A549 (cell line): ENCODE measurements around the gene GLIS1.

ENCODE experiments used
- BHLHE40 ChIP-seq: IDR thresholded peaks from 2 replicates; pipeline ENCODE4 v1.6.1; 2012; ENCODE audit warnings: low read depth, low read length, inconsistent platforms
- EP300 ChIP-seq, 2 experiments: fragments of >200 bp; sonication (Bioruptor Twin); formaldehyde crosslinking; IDR thresholded peaks; 2 replicates in 1 of 2; 3 replicates in 1 of 2; pipeline ENCODE4 v1.6.1; 2016 to 2017
- HOXA7 ChIP-seq: fragments of 250-450 bp; sonication (Bioruptor Pico); IDR thresholded peaks from 2 replicates; pipeline ENCODE4 v1.5.0; 2020; ENCODE audit warnings: mild to moderate bottlenecking, moderate library complexity
- MAFK ChIP-seq: fragments of 450-650 bp; IDR thresholded peaks from 2 replicates; pipeline ENCODE4 v1.6.1; 2014; ENCODE audit not compliant: partially characterized antibody
- MYC ChIP-seq: IDR thresholded peaks from 2 replicates; pipeline ENCODE4 v1.6.1; 2012; ENCODE audit warnings: mild to moderate bottlenecking, inconsistent platforms, low read length, improper control_type of control experiment, borderline replicate concordance
- POLR2A ChIP-seq: IDR thresholded peaks from 2 replicates; pipeline ENCODE4 v1.6.1; 2012; ENCODE audit warnings: mild to moderate bottlenecking, low read length
- POLR2AphosphoS2 ChIP-seq: conservative IDR thresholded peaks from 2 replicates; pipeline ENCODE4 v1.6.1; 2012; ENCODE audit warnings: low read length, improper control_type of control experiment, inconsistent platforms
- RFX5 ChIP-seq: fragments of 450-650 bp; IDR thresholded peaks from 2 replicates; pipeline ENCODE4 v1.7.1; 2014; ENCODE audit warnings: antibody characterized with exemption, mild to moderate bottlenecking, moderate library complexity
- SMC3 ChIP-seq: fragments of >200 bp; sonication (Bioruptor Twin); formaldehyde crosslinking; IDR thresholded peaks from 3 replicates; pipeline ENCODE4 v1.6.1; 2018; ENCODE audit warnings: inconsistent platforms
- ZFP36 ChIP-seq: fragments of 450-650 bp; IDR thresholded peaks from 2 replicates; pipeline ENCODE4 v1.6.1; 2014; ENCODE audit warnings: borderline replicate concordance; ENCODE audit not compliant: partially characterized antibody
- TF ChIP-seq, protein P1 (sequence below): fragments of >200 bp; sonication (Bioruptor Twin); formaldehyde crosslinking; IDR thresholded peaks from 3 replicates; pipeline ENCODE4 v1.5.1; 2016
- TF ChIP-seq, protein P2 (sequence below): fragments of 450-650 bp; IDR thresholded peaks from 2 replicates; pipeline ENCODE4 v1.6.1; 2014; ENCODE audit warnings: antibody characterized with exemption
- TF ChIP-seq, protein P3 (sequence below): fragments of >200 bp; sonication (Bioruptor Twin); formaldehyde crosslinking; IDR thresholded peaks from 3 replicates; pipeline ENCODE4 v1.6.1; 2016

DNA sequence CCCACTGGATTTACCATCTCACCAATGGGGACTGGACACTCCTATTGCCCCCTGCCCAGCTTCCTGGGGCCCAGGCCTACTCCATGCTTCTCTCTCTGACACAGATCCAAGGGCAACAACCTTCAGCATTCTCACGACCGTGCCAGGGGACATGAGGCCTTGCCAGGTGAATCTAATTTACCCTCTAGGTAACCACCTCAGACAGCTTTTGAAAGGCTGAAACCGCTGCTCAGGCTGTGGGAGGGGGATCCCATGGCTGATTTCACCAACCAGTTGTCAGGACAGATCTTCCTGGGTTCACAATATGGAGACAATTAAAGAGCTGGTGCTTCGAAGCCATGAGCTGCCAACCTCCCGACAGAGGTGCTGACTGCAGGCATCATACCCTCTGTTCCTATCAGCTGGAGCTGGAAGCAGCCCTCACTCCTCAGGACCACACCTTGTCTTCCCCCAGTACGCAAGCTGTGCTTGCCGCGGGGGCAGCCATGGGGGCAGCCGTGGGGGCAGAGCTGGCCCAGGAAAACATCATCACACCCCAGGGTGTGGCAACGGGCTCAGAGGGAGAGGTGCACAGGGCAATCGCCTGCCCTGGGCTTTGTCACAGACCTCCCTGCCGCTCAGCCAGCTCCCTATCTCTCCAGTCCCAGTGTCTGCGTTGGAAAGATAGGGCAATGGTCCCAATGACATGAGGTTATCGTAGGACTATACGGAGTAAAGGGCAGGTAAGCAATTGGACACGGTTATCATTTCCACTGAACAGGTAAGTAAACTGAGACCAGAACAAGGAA, 159.5 kb downstream of the GLIS1 start:
- TF ChIP-seq, protein P1, sequence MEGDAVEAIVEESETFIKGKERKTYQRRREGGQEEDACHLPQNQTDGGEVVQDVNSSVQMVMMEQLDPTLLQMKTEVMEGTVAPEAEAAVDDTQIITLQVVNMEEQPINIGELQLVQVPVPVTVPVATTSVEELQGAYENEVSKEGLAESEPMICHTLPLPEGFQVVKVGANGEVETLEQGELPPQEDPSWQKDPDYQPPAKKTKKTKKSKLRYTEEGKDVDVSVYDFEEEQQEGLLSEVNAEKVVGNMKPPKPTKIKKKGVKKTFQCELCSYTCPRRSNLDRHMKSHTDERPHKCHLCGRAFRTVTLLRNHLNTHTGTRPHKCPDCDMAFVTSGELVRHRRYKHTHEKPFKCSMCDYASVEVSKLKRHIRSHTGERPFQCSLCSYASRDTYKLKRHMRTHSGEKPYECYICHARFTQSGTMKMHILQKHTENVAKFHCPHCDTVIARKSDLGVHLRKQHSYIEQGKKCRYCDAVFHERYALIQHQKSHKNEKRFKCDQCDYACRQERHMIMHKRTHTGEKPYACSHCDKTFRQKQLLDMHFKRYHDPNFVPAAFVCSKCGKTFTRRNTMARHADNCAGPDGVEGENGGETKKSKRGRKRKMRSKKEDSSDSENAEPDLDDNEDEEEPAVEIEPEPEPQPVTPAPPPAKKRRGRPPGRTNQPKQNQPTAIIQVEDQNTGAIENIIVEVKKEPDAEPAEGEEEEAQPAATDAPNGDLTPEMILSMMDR = no peak
- no peak for TF ChIP-seq MYC
- no peak for TF ChIP-seq HOXA7 (CRISPR knock-in tag)
- TF ChIP-seq SMC3 = no peak
- TF ChIP-seq POLR2A = no peak
- no peak for TF ChIP-seq EP300 (IDR thresholded peaks at IDR 0.05)
- TF ChIP-seq POLR2AphosphoS2 = no peak
- TF ChIP-seq, protein P2, sequence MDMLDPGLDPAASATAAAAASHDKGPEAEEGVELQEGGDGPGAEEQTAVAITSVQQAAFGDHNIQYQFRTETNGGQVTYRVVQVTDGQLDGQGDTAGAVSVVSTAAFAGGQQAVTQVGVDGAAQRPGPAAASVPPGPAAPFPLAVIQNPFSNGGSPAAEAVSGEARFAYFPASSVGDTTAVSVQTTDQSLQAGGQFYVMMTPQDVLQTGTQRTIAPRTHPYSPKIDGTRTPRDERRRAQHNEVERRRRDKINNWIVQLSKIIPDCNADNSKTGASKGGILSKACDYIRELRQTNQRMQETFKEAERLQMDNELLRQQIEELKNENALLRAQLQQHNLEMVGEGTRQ = no peak
- no peak for TF ChIP-seq BHLHE40
- TF ChIP-seq, protein P3, sequence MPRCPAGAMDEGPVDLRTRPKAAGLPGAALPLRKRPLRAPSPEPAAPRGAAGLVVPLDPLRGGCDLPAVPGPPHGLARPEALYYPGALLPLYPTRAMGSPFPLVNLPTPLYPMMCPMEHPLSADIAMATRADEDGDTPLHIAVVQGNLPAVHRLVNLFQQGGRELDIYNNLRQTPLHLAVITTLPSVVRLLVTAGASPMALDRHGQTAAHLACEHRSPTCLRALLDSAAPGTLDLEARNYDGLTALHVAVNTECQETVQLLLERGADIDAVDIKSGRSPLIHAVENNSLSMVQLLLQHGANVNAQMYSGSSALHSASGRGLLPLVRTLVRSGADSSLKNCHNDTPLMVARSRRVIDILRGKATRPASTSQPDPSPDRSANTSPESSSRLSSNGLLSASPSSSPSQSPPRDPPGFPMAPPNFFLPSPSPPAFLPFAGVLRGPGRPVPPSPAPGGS = no peak
- TF ChIP-seq RFX5 = no peak
- TF ChIP-seq ZFP36 = no peak
- no peak for TF ChIP-seq MAFK
